Measurements from ENCODE around the gene PIP5K1A. TPM values are rescaled to one million over a fixed set of nuclear protein-coding genes. Genes with fewer than 3 reads are reported as not detected.

The PIP5K1A gene
- total RNA-seq, 2 experiments from 2014 or later = 41.7 to 44.7 TPM

- no peaks in the 10 kb centered on the region for H3K4me1 Mint-ChIP-seq (ENCODE audit: low read depth)
- Histone ChIP-seq H3K4me3 (ENCODE audit: low read length) (no peak overlapping the region), H3K9me3 (ENCODE audit: control insufficient read depth in 1 of 2, insufficient read depth in 1 of 2, low read length in 2 of 2) (no peaks in the 10 kb centered on the region), H3K27me3 (ENCODE audit: control insufficient read depth in 1 of 2, insufficient read depth in 2 of 2, low read length in 2 of 2) (no peaks in the 10 kb centered on the region), H3K27ac (ENCODE audit: low read depth in 1 of 2, low read length in 2 of 2) (no peak overlapping the region), H3K36me3 (ENCODE audit: insufficient read depth, low read length) (peaks cover 85% of the 10 kb centered on the region), H3K4me1 (ENCODE audit: insufficient read depth, low read length) (no peaks in the 10 kb centered on the region)
- POLR2A ChIA-PET = no interaction called here
- ATAC-seq (ENCODE audit: poor library complexity) (no peak), DNase-seq (no peak)
- CTCF ChIA-PET = interaction anchor here (1.2 kb wide), 1 partner anchor 14 kb away, joined by 4 read pairs; no protein-coding TSS in a partner anchor
- no peak overlapping the region for H3K27ac Mint-ChIP-seq
- intact Hi-C loops (cut with DNase I, micrococcal nuclease) = loop anchor here in 1 of 2 experiments (5.0 kb wide), 1 partner anchor 216 kb away; no protein-coding TSS in a partner anchor
- H3K27me3 Mint-ChIP-seq = no peaks in the 10 kb centered on the region
- H3K36me3 Mint-ChIP-seq (ENCODE audit: low read depth) = peaks cover 91% of the 10 kb centered on the region
- H3K9me3 Mint-ChIP-seq = no peaks in the 10 kb centered on the region
- no peak for TF ChIP-seq CTCF (IDR thresholded peaks at IDR 0.05)
- H3K4me3 Mint-ChIP-seq = no peak overlapping the region
Observed at GRCh38 chr1:151237678-151238466, 39.5 kb downstream of the PIP5K1A start.

DNA sequence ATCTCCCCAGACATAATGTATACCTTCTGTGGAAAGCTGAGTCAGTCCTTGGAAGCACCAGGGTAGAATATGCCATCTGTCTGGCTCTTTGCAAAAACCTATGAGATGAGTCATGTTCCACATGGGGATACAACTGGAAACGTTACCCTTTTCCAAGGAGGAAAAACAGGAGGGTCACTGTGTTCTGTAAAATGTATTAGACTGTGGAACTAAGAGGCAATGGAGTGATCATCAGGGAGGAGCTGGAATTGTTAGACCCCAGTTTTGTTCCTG lies 40.1 kb downstream of the PIP5K1A start:
- Histone ChIP-seq H3K27me3 (ENCODE audit: control insufficient read depth in 1 of 2, insufficient read depth in 2 of 2, low read length in 2 of 2) (no peaks in the 10 kb centered on the region), H3K36me3 (ENCODE audit: insufficient read depth, low read length) (peaks cover 85% of the 10 kb centered on the region), H3K4me1 (ENCODE audit: insufficient read depth, low read length) (no peaks in the 10 kb centered on the region), H3K27ac (ENCODE audit: low read depth in 1 of 2, low read length in 2 of 2) (no peak overlapping the region), H3K4me3 (ENCODE audit: low read length) (no peak overlapping the region), H3K9me3 (ENCODE audit: control insufficient read depth in 1 of 2, insufficient read depth in 1 of 2, low read length in 2 of 2) (no peaks in the 10 kb centered on the region)
- intact Hi-C loops (cut with DNase I, micrococcal nuclease) = loop anchor here in 1 of 2 experiments (5.0 kb wide), 1 partner anchor 216 kb away; no protein-coding TSS in a partner anchor
- no peak for DNase-seq
- no peak overlapping the region for H3K27ac Mint-ChIP-seq
- no peak for ATAC-seq (ENCODE audit: poor library complexity)
- ChIA-PET POLR2A (no interaction called here), CTCF (no interaction called here)
- no peaks in the 10 kb centered on the region for H3K4me1 Mint-ChIP-seq (ENCODE audit: low read depth)
- peaks cover 96% of the 10 kb centered on the region for H3K36me3 Mint-ChIP-seq (ENCODE audit: low read depth)
- no peak overlapping the region for H3K4me3 Mint-ChIP-seq
- TF ChIP-seq CTCF (IDR thresholded peaks at IDR 0.05) = no peak
- H3K9me3 Mint-ChIP-seq = no peaks in the 10 kb centered on the region
- H3K27me3 Mint-ChIP-seq = no peaks in the 10 kb centered on the region

- Histone ChIP-seq H3K4me1 (ENCODE audit: insufficient read depth, low read length) (no peaks in the 10 kb centered on the region), H3K4me3 (ENCODE audit: low read length) (no peak overlapping the region), H3K36me3 (ENCODE audit: insufficient read depth, low read length) (peaks cover 75% of the 10 kb centered on the region), H3K9me3 (ENCODE audit: control insufficient read depth in 1 of 2, insufficient read depth in 1 of 2, low read length in 2 of 2) (no peaks in the 10 kb centered on the region), H3K27me3 (ENCODE audit: control insufficient read depth in 1 of 2, insufficient read depth in 2 of 2, low read length in 2 of 2) (no peaks in the 10 kb centered on the region), H3K27ac (ENCODE audit: low read depth in 1 of 2, low read length in 2 of 2) (no peak overlapping the region)
- POLR2A ChIA-PET = interaction anchor here (1.0 kb wide), 1 partner anchor 11 kb away, joined by 3 read pairs; no protein-coding TSS in a partner anchor
- TF ChIP-seq CTCF (IDR thresholded peaks at IDR 0.05) = no peak
- Mint-ChIP-seq H3K27me3 (no peaks in the 10 kb centered on the region), H3K4me3 (no peak overlapping the region), H3K27ac (no peak overlapping the region), H3K36me3 (ENCODE audit: low read depth) (peaks cover 94% of the 10 kb centered on the region), H3K4me1 (ENCODE audit: low read depth) (no peaks in the 10 kb centered on the region), H3K9me3 (no peaks in the 10 kb centered on the region)
- CTCF ChIA-PET = no interaction called here
- intact Hi-C loops (cut with DNase I, micrococcal nuclease) = no loop called here
- DNase-seq = no peak
- no peak for ATAC-seq (ENCODE audit: poor library complexity)
Observed at GRCh38 chr1:151242442-151242841, 44.1 kb downstream of the PIP5K1A start.

Data from CD4-positive, alpha-beta T cell (primary cell).